H9 (cell line): Measurements from ENCODE around the gene OR2Z1. TPM values are rescaled to one million over a fixed set of nuclear protein-coding genes. Genes with fewer than 3 reads are reported as not detected.

ENCODE experiments used
- DNase-seq: peaks from one replicate; pipeline ENCODE4 v3.0.0-alpha.2; 2017
- H2AFZ ChIP-seq: one replicate; pipeline ENCODE4 v1.6.1; 2013; ENCODE audit warnings: mild to moderate bottlenecking, low read length, control low read depth, moderate library complexity
- H2AK5ac ChIP-seq: 2 replicates; pipeline ENCODE4 v1.6.1; 2013; ENCODE audit warnings: low read length, control low read depth, mixed read lengths; ENCODE audit not compliant: insufficient read length
- H2BK120ac ChIP-seq: one replicate; pipeline ENCODE4 v1.6.1; 2013; ENCODE audit warnings: low read depth, mild to moderate bottlenecking, low read length, control low read depth, inconsistent platforms; ENCODE audit not compliant: poor library complexity, severe bottlenecking
- H2BK12ac ChIP-seq: 2 replicates; pipeline ENCODE4 v1.6.1; 2013; ENCODE audit warnings: low read length, control low read depth, mixed read lengths, low read depth; ENCODE audit not compliant: insufficient read length
- H2BK15ac ChIP-seq: 2 replicates; pipeline ENCODE4 v1.6.1; 2013; ENCODE audit warnings: low read depth, low read length, control low read depth
- H2BK20ac ChIP-seq: one replicate; pipeline ENCODE4 v1.6.1; 2013; ENCODE audit warnings: low read depth, mild to moderate bottlenecking, low read length, control low read depth, inconsistent platforms; ENCODE audit not compliant: poor library complexity, severe bottlenecking
- H2BK5ac ChIP-seq: 2 replicates; pipeline ENCODE4 v1.6.1; 2013; ENCODE audit warnings: low read length, control low read depth, mixed read lengths; ENCODE audit not compliant: insufficient read length
- H3K14ac ChIP-seq: 2 replicates; pipeline ENCODE4 v1.6.1; 2013; ENCODE audit warnings: low read length, control low read depth; ENCODE audit not compliant: insufficient read depth
- H3K18ac ChIP-seq: 2 replicates; pipeline ENCODE4 v1.6.1; 2013; ENCODE audit warnings: low read depth, mild to moderate bottlenecking, mixed read lengths, low read length, control low read depth; ENCODE audit not compliant: insufficient read length
- H3K23ac ChIP-seq: 2 replicates; pipeline ENCODE4 v1.6.1; 2013; ENCODE audit warnings: low read length, control low read depth, mixed read lengths, low read depth; ENCODE audit not compliant: insufficient read length
- H3K23me2 ChIP-seq: 2 replicates; pipeline ENCODE4 v1.6.1; 2013; ENCODE audit warnings: low read depth, mild to moderate bottlenecking, mixed read lengths, low read length, control low read depth; ENCODE audit not compliant: insufficient read length, poor library complexity, severe bottlenecking
- H3K27ac ChIP-seq: 2 replicates; pipeline ENCODE4 v1.5.1; 2013; ENCODE audit warnings: low read length, control low read depth, mixed read lengths, low read depth; ENCODE audit not compliant: insufficient read length
- H3K27me3 ChIP-seq: 2 replicates; pipeline ENCODE4 v1.6.1; 2013; ENCODE audit warnings: low read length, control low read depth, inconsistent platforms; ENCODE audit not compliant: insufficient read depth
- H3K4ac ChIP-seq: 2 replicates; pipeline ENCODE4 v1.6.1; 2013; ENCODE audit warnings: low read depth, mild to moderate bottlenecking, control low read depth, inconsistent platforms, low read length, moderate library complexity
- H3K4me1 ChIP-seq: 2 replicates; pipeline ENCODE4 v1.6.1; 2013; ENCODE audit warnings: low read length, control low read depth, inconsistent platforms; ENCODE audit not compliant: insufficient read depth
- H3K4me2 ChIP-seq: 2 replicates; pipeline ENCODE4 v1.6.1; 2013; ENCODE audit warnings: low read length, control low read depth, mixed read lengths; ENCODE audit not compliant: insufficient read length, insufficient read depth
- H3K56ac ChIP-seq: 2 replicates; pipeline ENCODE4 v1.6.1; 2013; ENCODE audit warnings: low read depth, mild to moderate bottlenecking, mixed read lengths, low read length, control low read depth; ENCODE audit not compliant: insufficient read length
- H3K79me1 ChIP-seq: 2 replicates; pipeline ENCODE4 v1.6.1; 2013; ENCODE audit warnings: low read depth, mild to moderate bottlenecking, moderate library complexity, low read length, control low read depth, inconsistent platforms; ENCODE audit not compliant: insufficient read depth, poor library complexity, severe bottlenecking
- H3K79me2 ChIP-seq: 2 replicates; pipeline ENCODE4 v1.6.1; 2013; ENCODE audit warnings: low read length, control low read depth, inconsistent platforms; ENCODE audit not compliant: insufficient read depth
- H3K9ac ChIP-seq: 2 replicates; pipeline ENCODE4 v1.6.1; 2013; ENCODE audit warnings: low read length, control low read depth, mixed read lengths; ENCODE audit not compliant: insufficient read length; ENCODE audit errors: extremely low read depth
- H3K9me3 ChIP-seq: one replicate; pipeline ENCODE4 v1.6.1; 2013; ENCODE audit warnings: low read depth, low read length, inconsistent platforms; ENCODE audit not compliant: control insufficient read depth
- H3T11ph ChIP-seq: one replicate; pipeline ENCODE4 v1.6.1; 2013; ENCODE audit warnings: mild to moderate bottlenecking, low read length, control low read depth, inconsistent platforms
- H4K20me1 ChIP-seq: one replicate; pipeline ENCODE4 v1.6.1; 2013; ENCODE audit not compliant: control insufficient read depth, insufficient read length, insufficient read depth
- H4K5ac ChIP-seq: 2 replicates; pipeline ENCODE4 v1.6.1; 2013; ENCODE audit warnings: low read depth, mild to moderate bottlenecking, mixed read lengths, low read length, control low read depth; ENCODE audit not compliant: insufficient read length
- H4K8ac ChIP-seq: replicated peaks from 2 replicates; pipeline ENCODE4 v1.6.1; 2013; ENCODE audit warnings: low read length, control low read depth, mixed read lengths, low read depth; ENCODE audit not compliant: insufficient read length
- H4K91ac ChIP-seq: 2 replicates; pipeline ENCODE4 v1.6.1; 2013; ENCODE audit warnings: low read depth, mild to moderate bottlenecking, moderate library complexity, mixed read lengths, low read length, control low read depth; ENCODE audit not compliant: insufficient read length
- H3K27ac Mint-ChIP-seq, 3 experiments: 2 replicates in 2 of 3; 3 replicates in 1 of 3; pipeline ENCODE4 v1.8.0; 2020 to 2021; ENCODE audit warnings: mixed read lengths in 3 of 3, mild to moderate bottlenecking in 1 of 3, moderate library complexity in 1 of 3
- H3K27me3 Mint-ChIP-seq: 2 replicates; pipeline ENCODE4 v1.8.0; 2021; ENCODE audit warnings: low read depth, mild to moderate bottlenecking, moderate library complexity, mixed read lengths
- H3K36me3 Mint-ChIP-seq, 3 experiments: 2 replicates in 2 of 3; 3 replicates in 1 of 3; pipeline ENCODE4 v1.8.0; 2020 to 2021; ENCODE audit warnings: low read depth in 3 of 3, mixed read lengths in 3 of 3; ENCODE audit not compliant: insufficient read depth in 1 of 3
- H3K4me1 Mint-ChIP-seq, 2 experiments: 2 replicates each; pipeline ENCODE4 v1.8.0; 2020; ENCODE audit warnings: mixed read lengths in 2 of 2
- H3K4me3 Mint-ChIP-seq, 2 experiments: 2 replicates in 1 of 2; 3 replicates in 1 of 2; pipeline ENCODE4 v1.8.0; 2020 to 2021; ENCODE audit warnings: mild to moderate bottlenecking in 2 of 2, mixed read lengths in 2 of 2, moderate library complexity in 1 of 2
- H3K9me3 Mint-ChIP-seq, 2 experiments: 2 replicates in 1 of 2; 3 replicates in 1 of 2; pipeline ENCODE4 v1.8.0; 2020; ENCODE audit warnings: mild to moderate bottlenecking in 2 of 2, mixed read lengths in 2 of 2, moderate library complexity in 1 of 2
- CTCF ChIP-seq: fragments of 200-600 bp; sonication (generic); conservative IDR thresholded peaks from 3 replicates; pipeline ENCODE4 v1.8.0; 2021; ENCODE audit warnings: antibody characterized with exemption, mild to moderate bottlenecking
- WGBS: extraction: QIAGEN DNeasy Blood & Tissue Kit; methylation state at CpG from one replicate; pipeline ENCODE4 v1.1.7; 2013; ENCODE audit warnings: missing lambda C conversion rate, low lambda C conversion rate, mixed read lengths; ENCODE audit not compliant: insufficient read length; ENCODE audit errors: extremely low coverage; 5-methylcytosine and 5-hydroxymethylcytosine counted together
- total RNA-seq: library from RNA; stranded (reverse); gene quantifications from 2 replicates; pipeline ENCODE4 v1.2.1, GENCODE V29; 2021

The OR2Z1 gene
- total RNA-seq, 1 experiment from 2014 or later = not detected

- H3K9me3 Mint-ChIP-seq = peaks cover 0 to 66% of the 10 kb centered on the region in 2 experiments; a peak in 3 of 5 replicates
- no peak overlapping the region for H3K18ac ChIP-seq
Measured at GRCh38 chr19:8695911-8696310, 25.5 kb upstream of the OR2Z1 start.

More at GRCh38 chr19:8695911-8696310, 25.5 kb upstream of the OR2Z1 start:
- peaks cover 52% of the 10 kb centered on the region for H3K27me3 Mint-ChIP-seq
- H3K4me1 Mint-ChIP-seq = no peaks in the 10 kb centered on the region
- Histone ChIP-seq H3K56ac (no peak overlapping the region), H3K23ac (no peak overlapping the region), H3K4me2 (no peak overlapping the region), H3K79me2 (no peaks in the 10 kb centered on the region), H3K23me2 (no peaks in the 10 kb centered on the region), H3K9ac (no peak overlapping the region), H3T11ph (no peak overlapping the region), H4K91ac (no peak overlapping the region), H3K14ac (no peak overlapping the region; the same call in 1 of the 2 replicates), H2BK120ac (no peak overlapping the region), H3K27ac (no peak overlapping the region), H4K20me1 (no peaks in the 10 kb centered on the region), H2BK5ac (no peak overlapping the region), H3K27me3 (no peaks in the 10 kb centered on the region; the same call in 1 of the 2 replicates), H2AFZ (no peak overlapping the region), H3K9me3 (no peaks in the 10 kb centered on the region), H2BK20ac (no peak overlapping the region), H3K79me1 (no peaks in the 10 kb centered on the region), H4K5ac (no peak overlapping the region), H4K8ac (no peak overlapping the region), H3K4me1 (no peaks in the 10 kb centered on the region), H2BK15ac (no peak overlapping the region), H3K4ac (no peak overlapping the region), H2AK5ac (no peak overlapping the region), H2BK12ac (no peak overlapping the region)
- H3K27ac Mint-ChIP-seq = no peak overlapping the region
- H3K36me3 Mint-ChIP-seq = no peaks in the 10 kb centered on the region
- TF ChIP-seq CTCF = no peak
- DNase-seq = no peak
- H3K4me3 Mint-ChIP-seq = no peak overlapping the region
- WGBS = no CpG with 5 or more reads among the region's 6 CpGs
